AG04449 (cell line): ENCODE results near the gene FRMD7.
A peak's percentile ranks its signal among the peaks of the same experiment; 100 is the strongest.
"Not testable (repeated sequence)": the region's sequence is repeated elsewhere in the genome, so short reads cannot be mapped to it uniquely, and the experiment has no call there.

Experiments used
- CTCF ChIA-PET: fragments of 350-600 bp; formaldehyde crosslinking; extraction: SDS; loops from one replicate; lab custom pipeline; 2021; ENCODE audit warnings: antibody characterized with exemption; lab: Yijun Ruan, JAX
- POLR2A ChIA-PET: fragments of 400-600, 350-600 bp; formaldehyde crosslinking; extraction: SDS; loops from one replicate; lab custom pipeline; 2020; ENCODE audit warnings: antibody characterized with exemption, inconsistent platforms; lab: Yijun Ruan, JAX
- DNase-seq: peaks from one replicate; pipeline ENCODE4 v3.0.0-alpha.2; 2010; ENCODE audit warnings: low read depth, low spot score
- H3K4me3 ChIP-seq: 2 replicates; pipeline ENCODE4 v1.5.1; 2011; ENCODE audit warnings: low read depth, mild to moderate bottlenecking, control low read depth, low read length
- TF ChIP-seq, protein P1 (sequence below): IDR thresholded peaks from one replicate; pipeline ENCODE4 v1.5.1; 2011; ENCODE audit warnings: mild to moderate bottlenecking, moderate library complexity, low read length, control low read depth, inconsistent platforms; ENCODE audit not compliant: insufficient read depth; ENCODE audit errors: missing control alignments

FRMD7 gene

DNA sequence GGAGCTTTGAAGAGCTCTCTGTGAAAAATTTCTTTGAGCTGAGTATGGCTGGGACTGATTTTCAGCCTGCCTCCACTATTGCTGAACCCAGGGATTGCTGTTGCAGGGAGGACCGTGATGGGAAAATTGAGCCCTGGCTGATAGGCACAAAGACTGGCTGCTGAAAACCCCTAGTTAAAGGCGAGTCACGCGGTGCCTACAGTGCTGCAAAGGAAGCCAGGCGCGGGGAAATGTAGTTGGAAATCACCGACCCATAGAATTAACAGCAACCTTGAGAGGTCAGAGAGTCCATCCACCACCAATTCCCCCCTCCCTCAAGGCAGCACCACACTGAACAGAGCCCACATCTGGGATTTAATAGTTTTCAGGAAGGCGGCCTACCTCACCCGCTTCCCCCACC lies 26.0 kb downstream of the FRMD7 start:
- TF ChIP-seq, protein P1, sequence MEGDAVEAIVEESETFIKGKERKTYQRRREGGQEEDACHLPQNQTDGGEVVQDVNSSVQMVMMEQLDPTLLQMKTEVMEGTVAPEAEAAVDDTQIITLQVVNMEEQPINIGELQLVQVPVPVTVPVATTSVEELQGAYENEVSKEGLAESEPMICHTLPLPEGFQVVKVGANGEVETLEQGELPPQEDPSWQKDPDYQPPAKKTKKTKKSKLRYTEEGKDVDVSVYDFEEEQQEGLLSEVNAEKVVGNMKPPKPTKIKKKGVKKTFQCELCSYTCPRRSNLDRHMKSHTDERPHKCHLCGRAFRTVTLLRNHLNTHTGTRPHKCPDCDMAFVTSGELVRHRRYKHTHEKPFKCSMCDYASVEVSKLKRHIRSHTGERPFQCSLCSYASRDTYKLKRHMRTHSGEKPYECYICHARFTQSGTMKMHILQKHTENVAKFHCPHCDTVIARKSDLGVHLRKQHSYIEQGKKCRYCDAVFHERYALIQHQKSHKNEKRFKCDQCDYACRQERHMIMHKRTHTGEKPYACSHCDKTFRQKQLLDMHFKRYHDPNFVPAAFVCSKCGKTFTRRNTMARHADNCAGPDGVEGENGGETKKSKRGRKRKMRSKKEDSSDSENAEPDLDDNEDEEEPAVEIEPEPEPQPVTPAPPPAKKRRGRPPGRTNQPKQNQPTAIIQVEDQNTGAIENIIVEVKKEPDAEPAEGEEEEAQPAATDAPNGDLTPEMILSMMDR: no peak
- ChIA-PET CTCF (interaction anchor here (1.1 to 3.2 kb wide), 2 partner anchors 10 to 117 kb away, joined by 3 to 23 read pairs; no protein-coding TSS in a partner anchor), POLR2A (no interaction called here)
- no peak overlapping the region for H3K4me3 ChIP-seq
- DNase-seq: no peak

DNA sequence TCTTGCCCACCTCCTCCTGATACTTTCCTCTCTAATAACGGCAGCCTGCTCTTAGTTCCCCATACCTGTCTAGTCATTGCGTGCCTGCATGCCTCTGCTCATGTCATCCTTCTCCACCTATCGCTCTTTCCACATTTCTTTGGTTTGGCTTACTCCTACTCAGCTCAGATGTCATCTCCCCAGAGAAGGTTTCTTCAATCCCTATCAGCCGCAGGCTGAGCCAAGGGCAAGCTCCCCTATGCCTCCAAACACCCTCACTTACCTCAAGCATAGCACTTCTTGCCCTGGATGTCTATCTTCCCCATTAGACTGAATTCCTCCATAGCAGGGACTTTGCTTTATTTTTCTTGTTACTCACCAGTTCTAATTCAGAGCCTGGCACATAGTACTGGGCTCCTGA lies 26.6 kb downstream of the FRMD7 start:
- TF ChIP-seq, protein P1: no peak
- no peak for DNase-seq
- ChIA-PET CTCF (interaction anchor here (3.2 kb wide), 1 partner anchor 9 kb away, joined by 23 read pairs; no protein-coding TSS in a partner anchor), POLR2A (no interaction called here)
- H3K4me3 ChIP-seq: no peak overlapping the region

DNA sequence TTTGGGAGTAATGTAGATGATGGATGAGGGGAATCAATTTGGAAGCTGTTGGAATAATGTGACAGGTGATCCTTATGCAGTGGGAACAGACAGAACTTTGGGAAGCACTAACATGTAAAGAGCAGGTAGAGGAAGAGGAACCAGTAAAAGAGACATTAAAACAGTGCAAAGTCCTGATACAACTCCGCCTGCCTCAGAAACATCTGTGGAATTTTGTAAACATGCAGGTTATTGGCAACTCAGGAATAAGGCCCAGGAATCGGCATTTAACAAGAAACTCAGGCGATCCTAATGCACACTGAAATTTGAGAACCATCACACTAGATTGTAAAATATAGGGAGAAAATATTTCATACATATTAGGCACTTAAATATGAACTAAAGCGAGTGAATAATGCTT lies 29.1 kb downstream of the FRMD7 start:
- DNase-seq, POLR2A ChIA-PET, H3K4me3 ChIP-seq, CTCF ChIA-PET: not testable (repeated sequence)

DNA sequence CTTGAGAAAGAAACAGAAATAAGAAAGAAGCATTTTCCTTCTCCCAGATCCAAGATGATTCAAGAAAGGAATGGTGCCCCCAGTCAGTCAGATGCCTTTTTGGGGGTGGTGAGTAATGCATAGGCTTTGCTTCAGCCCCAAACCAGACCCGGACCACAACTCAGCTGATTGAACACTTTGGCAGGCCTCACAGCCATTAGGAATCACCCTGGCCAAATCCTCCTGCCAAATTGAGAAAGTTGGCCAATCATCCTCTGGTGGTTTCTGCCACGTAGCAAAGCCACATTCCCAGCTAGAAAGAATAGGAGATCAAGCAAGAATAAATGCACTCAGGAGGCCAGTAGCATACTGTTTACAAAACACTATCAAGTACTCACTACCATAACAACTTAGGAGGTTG lies 33.7 kb downstream of the FRMD7 start:
- ChIA-PET CTCF (interaction anchor here (2.3 to 5.2 kb wide), 2 partner anchors 126 to 520 kb away, joined by 12 to 71 read pairs; partner anchors contain the start of gene RAP2C), POLR2A (no interaction called here)
- DNase-seq: no peak
- H3K4me3 ChIP-seq: no peak overlapping the region
- TF ChIP-seq, protein P1: no peak

DNA sequence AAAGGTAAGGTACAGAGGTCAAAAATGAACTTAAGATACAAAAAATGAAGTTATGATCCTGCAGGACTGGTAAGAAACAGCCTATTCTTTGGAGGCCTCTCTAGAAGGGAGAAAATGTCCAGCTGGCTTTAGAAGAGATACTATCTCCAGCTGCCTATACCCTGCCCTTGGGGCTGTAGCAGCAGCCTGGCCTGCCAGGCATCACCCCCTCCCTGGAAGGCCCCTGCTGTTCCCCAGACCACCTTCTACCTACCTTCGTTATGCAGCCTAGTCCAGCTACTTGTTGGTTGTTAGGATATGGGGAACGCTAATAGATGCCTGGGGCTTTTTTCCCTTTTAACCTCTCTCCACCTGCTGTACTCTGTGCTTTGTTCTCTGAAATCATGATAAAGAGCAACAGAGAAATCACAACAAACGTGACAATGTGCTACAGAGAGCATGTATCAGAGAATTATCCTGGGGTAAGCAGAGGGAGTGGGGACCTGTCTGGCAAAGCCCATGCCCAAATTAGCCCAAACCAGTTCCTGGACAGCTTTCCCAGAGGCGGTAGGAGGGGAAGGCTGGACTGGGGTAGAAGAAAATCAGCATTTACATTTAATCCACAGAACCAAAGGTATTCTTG lies 34.5 kb downstream of the FRMD7 start:
- ChIA-PET POLR2A (no interaction called here), CTCF (interaction anchor here (1.5 to 5.2 kb wide), 5 partner anchors 9 to 521 kb away, joined by 5 to 71 read pairs (median 12); partner anchors contain the start of gene RAP2C)
- DNase-seq: no peak
- TF ChIP-seq, protein P1: no peak
- no peak overlapping the region for H3K4me3 ChIP-seq

DNA sequence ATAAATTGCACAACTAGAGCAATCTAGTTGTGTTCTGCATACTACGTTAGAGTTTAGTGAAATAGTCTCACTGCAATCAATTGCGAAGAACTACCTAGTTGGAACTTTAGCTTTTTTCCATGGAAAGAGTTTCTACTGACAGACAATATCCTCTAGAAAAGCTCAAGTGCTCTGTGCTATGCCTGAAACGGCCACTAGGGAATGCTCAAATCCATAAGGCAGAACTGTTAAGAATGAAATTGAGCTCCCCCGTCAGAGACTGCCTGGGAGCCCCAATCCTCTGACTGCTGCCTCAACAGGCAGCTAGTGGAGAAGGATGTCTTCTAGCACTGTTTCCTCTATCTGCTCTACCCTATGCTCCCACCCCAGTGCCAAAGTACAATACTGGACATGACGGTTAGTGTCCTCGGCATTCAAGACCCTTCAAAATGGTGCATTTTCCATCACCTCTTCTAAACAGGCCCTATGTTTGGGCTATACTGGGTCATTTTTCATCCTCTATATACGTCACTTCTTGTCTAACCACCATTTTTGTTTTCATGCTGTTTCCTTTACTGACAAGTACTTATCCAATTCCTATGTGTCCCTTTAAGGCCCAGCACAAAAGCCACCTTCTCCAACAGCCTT lies 35.3 kb downstream of the FRMD7 start:
- DNase-seq: no peak
- no peak overlapping the region for H3K4me3 ChIP-seq
- ChIA-PET POLR2A (no interaction called here), CTCF (interaction anchor here (0.7 to 5.2 kb wide), 20 partner anchors 10 to 543 kb away, joined by 3 to 71 read pairs (median 3); partner anchors contain the start of gene RAP2C)
- TF ChIP-seq, protein P1: peak; percentile 56
